Activated T-helper 9 cell treated with anti-CD3 and anti-CD28 coated beads, Interleukin-2, amount 50 U/mL, for 16 hours (primary cell): ENCODE data around the gene GNB5.
A peak's percentile ranks its signal among the peaks of the same experiment; 100 is the strongest.
"Not testable (repeated sequence)": the region's sequence is repeated elsewhere in the genome, so short reads cannot be mapped to it uniquely, and the experiment has no call there.

Source experiments
- DNase-seq: peaks from one replicate; pipeline ENCODE4 v3.0.0-alpha.2; 2020; ENCODE audit warnings: low read depth

Gene GNB5

DNA sequence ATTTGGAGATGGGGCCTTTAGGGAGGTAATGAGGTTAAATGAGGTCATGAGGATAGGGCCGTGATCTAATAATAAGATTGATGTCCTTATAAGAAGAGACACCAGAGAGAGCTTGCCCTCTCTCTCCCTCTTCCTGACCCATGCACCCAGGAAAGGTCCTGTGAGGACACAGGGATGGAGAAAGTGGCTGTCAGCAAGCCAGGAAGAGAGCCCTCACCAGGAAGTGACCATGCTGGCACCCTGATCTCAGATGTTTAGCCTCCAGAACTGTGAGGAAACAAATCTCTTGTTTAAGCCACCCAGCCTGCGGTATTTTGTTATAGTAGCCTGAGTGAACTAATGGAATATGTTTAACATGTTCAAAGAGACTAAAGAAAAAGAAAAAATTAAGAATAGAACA is 15.3 kb upstream of the GNB5 start:
- DNase-seq, result no peak

DNA sequence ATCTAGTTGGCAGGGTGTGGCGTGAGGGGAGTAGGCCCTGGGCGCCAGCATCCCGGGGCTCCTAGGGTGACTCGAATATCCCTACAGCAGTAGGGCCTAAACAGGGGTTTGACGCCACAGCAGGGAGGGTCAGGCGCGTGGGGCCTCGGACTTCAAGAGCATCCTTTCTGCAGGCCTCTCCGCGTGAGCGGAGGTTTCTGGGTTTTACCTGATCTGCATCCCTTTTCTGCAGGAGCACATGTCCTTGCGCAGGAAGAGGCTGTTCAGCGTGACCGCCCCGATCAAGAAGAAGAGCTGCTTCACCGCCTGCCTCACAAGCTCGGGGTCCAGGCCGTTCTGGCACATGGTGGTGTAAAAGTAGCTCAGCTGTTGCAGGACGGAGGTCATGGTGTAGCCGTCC is 13.5 kb upstream of the GNB5 start:
- no peak for DNase-seq

DNA sequence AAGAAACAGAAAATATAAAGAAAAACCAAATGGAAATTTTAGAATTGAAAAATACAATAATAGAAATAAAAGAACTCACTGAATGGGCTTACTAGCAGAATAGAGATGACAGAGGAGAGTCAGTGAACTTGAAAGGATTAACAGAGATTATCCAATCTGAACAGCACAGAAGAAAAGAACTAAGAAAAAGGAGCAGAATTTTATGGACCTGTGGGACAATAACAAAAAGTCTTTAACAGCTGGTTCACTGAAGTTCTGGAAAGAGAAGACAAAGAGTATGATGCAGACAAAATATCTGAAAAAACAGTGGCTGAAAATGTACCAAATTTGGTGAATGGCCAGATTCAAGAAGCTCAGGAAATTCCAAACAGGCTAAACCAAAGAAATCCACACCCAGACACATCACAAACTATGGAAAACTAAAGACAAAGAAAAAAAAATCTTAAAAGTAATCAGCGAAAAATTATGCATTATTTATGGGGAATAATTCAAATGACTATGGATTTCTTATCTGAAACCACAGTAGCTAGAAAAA is 9.7 kb upstream of the GNB5 start:
- DNase-seq, result no peak

DNA sequence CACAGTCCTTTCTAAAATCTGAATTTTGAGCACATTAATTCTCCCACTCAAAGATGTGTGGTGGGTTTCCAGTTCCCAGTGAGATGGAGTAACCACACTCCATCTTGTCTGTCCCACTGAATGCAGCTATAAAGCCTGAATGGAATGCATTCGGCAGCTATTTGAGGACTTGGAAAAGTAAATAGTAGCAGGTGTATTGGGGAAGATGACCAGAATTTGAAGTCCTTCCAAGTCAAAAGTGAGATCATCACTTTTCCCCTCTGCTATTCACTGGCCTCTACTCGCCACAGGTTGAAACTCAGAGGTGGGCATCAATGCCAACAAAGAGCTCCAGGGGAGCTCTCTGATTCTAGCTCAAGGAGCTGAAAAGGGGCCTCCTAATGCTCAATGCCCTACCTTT is 8.1 kb upstream of the GNB5 start:
- no peak for DNase-seq

DNA sequence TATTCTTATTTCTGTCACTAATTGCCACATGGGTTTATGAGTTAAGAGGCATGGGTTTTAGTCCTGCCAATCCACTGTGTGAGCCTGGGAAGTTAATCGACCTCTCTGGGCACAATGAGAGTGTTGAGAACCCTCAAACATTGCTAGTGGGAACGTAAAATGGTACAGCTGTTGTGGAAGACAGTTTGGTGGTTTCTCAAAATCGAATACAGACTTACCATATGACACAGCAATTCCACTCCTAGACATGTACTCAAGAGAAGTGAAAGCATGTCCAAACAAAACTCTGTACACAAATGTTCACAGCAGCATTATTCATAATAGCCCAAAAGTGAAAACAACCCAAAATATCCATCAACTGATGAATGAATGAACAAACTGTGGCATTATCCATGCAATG is 5.7 kb upstream of the GNB5 start:
- no peak for DNase-seq

DNA sequence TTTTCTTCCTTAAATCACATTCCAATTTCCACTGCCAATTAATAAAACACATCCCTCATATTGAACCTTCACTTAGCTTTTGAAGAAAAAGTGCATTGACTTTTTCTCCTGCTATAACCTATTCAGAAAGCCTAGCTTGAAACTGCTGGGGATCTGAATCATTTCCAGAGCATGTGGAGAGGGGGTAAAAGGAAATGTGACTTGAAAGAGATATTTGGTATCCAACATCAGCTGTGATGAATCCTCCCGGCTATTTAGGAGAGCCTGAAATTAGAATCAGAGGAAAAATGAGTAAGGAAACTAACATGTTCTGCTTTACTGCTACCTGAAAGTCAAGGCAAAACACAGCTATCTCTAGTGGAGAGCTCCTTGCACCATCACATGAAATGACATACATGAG is 2.6 kb upstream of the GNB5 start:
- no peak for DNase-seq

DNA sequence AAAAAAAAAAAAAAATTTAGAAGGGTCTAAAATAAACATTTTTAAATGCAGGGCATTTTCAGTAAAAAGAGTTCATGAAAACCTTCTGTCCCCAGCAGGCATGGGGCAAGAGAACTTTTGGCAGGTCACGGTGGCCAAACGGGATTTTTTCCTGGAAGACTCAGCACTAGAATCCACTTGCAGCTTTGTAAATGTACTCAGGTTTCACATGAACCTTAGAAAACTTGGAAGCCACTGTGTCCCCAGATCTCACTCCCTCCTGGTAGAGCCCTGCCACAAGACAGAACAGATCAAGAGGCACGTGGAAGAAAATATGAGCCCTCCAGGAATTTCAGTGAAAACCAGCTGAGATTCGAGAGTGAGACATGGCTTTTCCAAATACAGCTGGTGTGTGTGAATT is 2.1 kb upstream of the GNB5 start:
- DNase-seq, result no peak

DNA sequence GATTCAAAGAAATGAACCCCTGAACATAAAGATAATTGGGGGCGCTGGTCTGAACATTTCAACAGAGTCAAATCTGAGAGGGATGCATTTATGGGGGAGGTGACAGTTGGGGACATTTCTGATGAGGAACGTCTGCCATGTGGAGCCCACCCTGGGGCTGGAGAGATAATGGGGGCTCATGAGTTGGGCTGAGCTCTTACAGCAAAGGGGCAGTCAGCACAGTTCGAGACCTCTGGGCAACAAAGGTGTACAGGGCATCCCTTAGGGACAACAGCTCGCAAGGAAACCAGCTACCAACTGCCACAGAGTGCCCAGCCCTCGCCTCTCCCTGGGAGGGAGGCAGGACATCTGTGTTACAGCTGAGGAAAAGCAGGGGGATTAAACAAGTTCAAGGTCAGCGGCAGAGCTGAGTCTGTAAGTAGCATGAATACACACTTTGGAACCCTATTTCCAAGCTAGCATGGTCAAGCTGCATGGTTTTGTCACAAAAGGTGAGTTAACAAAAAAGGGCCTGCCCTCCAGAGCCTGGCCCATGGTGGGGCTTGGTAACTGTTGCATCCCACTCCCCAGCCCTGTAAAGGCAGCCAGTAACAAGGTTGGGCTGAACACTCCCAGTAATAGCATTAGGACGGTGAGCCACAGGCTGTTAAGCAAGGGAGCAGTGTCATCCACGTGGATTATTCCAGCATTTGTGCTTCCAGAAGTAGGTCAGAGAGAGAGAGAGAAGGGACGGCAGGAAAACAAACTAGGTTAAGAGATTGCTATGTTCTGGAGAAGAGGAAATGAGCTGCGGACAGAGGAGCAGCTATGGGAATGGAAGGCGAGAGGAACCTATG is 4.3 kb downstream of the GNB5 start:
- no peak for DNase-seq

DNA sequence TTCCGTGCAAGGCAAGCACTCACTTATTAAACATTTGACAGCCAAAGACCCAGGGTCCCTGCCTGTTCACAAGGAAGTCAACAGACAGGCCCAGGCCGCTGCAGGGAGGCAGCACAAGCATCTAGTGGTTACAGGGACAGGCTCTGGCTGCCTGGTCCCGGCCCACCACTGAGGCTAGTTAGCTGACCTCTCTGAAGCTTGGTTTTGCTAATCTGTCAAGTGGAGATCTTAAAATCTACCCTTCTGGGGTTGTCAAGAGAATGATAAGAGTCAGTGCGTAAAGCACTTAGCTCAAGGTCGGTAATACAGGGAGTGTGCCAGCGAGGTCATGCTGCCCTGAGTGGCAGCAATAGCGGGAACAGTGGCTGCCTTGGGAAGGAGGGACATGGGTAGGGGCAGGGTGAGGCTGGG is 6.0 kb downstream of the GNB5 start:
- no peak for DNase-seq

DNA sequence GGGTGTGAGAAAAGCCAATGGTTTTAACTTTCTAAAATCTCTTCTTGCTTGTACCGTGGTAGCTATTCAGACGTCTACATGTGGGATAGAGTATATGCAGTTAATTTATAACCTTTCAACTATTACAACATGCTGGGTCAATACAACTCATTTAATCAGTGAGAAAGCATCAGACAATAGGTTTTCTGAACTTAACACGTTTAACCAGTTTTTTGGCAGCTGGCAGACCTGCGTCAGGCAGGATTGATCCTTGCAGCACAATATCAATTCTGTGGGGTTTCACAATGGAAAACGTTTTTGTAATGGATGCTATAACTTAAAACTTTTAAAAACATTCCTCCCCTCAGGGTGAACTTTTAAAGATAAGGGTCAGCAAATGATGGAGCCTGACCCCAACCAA is 6.5 kb downstream of the GNB5 start:
- DNase-seq, result no peak

DNA sequence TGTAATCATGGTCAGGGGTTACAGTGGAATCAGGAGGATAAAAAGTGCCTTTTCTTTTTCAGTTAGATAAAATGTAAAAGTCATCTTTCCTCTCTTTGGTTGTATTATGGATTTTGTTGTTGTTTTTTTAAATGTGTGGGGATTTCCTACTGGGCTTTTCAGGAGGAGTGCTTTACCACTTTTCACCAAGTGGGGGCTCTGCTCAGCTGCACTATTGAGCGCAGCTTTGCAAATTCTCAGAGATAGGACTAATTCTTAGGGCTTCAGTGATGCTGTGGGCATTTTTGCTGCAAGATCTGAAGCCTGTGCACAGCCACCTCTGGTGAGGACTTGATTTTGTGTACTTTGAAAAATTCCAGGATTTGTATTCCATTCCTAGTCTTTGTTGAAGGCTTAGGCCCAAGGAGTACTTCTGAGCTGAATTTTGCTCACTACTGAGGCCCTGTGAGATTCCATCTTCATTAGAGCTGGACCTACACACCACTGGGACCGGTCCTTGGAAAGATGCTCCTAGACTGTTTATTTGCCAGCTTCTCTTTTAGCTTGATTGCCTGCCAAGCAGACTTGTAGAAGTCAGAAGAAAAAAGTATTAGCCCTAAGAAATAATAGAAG is 7.5 kb downstream of the GNB5 start:
- DNase-seq, result no peak

DNA sequence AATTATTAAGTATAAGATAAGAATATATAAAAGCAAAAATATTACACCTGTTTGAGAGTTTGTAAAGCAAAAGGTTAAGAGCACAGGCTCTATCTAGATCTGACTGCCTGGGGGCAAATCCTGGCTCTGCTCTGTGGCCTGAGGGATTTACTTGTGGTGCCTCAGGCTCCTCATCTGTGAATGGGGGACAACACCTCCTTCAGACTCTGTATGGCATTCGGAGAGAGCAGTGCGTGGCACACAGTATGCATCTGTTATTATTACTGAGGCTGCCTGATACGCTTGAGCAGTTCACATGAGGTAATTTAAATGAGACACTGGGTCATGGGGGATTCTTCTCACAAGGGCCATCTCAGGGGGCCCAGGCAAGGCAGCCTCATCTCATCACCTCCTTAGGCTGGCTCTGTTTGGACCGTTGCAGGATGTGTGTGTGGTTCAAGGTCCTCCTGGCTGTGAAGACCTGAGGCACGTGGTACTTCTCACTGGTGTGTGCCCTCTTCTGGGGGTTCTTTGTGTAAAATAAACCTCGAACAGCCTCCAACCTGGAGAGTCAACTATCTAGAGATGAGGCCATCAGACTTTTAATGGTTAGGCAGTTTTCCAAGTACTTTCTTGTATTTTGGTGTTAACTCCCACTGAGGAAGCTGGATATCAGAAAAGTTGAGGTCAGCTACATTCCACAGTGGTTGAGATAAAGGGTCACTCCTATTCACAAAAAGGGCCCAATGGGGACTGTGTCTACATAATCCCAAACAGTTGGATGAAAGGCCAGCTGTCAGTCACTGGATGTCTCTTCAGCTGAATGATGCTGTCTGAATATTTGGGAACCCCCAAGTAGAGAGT is 9.0 kb downstream of the GNB5 start:
- DNase-seq, result no peak

DNA sequence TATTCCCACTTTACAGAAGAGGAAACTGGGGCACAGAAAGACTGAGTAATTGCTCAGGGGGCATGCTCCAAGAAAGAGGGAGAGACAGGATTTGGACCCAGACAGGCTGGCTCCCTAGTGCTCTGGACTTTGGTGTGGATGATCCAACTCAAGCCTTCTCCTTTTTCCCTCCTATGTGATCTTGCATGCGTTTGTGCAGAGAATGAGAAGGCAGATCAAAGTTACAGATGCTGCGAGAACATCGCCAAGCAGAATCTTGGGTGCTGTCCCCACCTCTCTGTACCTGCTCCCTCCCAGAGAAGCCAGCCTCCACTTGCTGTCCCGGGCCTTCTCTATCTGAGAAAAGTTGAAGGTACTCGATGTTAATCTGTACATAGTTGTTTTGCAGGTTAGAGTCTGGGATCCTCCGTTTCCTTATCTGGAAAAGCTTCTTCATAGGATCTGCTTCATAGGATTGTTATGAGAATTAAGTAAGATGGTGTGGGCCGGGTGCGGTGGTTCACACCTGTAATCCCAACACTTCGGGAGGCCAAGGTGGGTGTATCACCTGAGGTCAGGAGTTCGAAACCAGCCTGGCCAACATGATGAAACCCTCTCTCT is 10.2 kb downstream of the GNB5 start:
- no peak for DNase-seq

DNA sequence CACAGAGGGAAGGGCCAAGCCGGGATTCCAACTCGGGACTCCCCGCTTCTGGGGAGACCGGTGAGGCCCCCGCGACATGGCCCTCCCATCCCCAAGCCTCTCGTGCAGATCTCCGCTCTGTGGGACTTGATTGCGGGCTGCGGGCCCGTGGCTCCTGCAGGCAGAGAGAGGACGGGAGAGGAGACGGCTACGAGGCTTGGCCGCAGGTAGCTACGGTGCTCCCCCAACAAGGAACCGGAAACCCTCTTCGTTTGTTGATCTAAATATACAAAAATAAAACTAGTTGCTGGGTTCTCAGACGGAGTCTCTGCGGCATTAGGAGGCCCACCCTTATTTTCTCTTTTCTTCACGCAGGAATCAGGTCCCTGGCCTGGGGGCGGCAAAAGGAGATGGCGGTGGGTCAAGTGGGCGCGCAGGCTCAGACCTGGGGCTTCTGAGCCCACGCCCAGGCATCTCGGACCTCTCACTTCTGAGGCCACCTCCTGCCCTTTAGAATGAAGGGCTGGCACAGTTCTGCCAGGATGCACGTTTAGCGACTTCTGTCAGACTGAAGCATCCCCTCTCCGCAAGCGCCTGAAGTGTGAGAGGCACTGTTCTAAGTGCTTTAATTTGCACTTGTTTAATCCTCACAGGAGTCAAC is 10.9 kb downstream of the GNB5 start:
- peak; percentile 3 for DNase-seq

DNA sequence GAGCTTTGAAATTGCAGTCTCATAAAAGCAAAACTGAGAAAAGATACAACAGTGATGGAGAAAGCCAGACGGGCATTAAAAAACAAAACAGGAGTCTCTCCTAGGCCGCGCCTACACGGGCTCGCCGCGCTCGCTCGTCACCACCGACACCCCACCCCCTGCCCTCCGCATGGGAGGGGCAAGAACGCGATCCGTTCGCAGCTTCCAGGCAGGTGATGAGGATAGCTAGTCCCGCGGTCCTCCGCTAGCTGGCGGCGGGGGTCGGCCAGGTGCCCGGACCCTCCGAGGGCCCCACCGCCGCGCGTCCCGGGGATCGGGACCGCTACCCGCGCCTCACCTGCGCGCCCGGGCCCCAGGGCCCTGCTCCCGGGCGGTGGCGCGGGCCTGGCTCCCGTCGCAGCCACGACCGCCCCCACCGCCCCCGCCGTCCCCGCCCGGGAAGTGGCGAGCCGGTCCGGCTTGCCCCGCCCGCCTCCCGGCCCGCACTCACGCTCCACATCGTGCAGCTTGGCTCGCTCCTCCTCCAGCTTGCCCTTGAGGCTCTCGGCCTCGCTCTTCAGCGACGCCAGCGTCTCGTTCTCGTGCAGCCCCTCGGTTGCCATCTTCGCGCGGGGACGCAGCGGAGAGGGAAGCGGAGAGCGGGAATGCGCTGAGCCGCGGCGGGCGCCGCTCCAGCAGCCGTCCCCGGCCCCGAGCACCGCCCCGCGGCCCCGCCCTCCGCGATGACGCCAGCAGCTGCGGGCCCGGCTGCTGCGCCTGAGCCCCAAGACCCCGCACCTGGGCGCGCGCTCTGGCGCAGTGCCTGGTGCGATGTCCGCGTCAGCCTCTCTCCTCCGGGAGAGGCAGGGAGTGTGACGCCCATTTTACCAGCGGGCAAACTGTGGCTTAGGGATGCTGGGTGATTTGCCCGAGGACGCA is 11.7 kb downstream of the GNB5 start:
- DNase-seq, result peak; percentile 79

DNA sequence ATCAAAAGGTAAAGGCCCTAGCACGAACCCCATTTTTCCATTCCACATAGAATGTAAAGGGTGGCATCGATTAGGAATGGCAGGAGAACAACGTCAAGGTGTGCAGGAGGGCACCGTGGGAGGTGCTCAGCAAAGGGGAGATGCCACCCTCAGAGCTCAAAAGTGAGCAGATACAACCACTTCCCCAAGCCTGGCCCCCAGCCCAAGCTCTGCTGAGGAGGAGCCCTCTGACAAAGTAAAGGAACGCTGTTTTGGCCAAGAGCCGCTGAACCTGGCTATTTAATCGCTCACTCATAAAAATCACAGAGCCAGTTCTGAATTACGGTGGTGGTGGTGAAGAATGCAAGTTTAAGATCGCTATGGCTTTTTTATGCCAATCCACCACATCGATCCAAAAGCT is 12.4 kb downstream of the GNB5 start:
- DNase-seq, result no peak

DNA sequence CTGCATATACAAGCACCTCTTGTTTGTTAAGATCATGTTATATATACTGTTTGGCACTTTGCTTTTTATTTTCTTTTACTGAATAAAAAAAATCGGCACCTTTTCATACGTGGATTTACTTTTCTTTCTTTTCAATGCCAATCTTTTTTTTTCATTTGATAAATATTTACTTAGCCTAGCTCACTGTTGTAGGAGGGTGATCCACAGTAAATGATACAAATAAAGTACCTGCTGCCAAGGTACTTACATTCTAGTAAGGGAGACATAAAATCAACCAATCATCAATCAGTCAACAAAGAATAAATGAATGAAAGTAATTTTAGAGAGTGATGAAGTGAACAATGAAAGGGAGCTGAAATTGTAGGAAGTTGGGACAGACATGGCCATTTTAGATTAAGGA is 18.3 kb downstream of the GNB5 start:
- no peak for DNase-seq

DNA sequence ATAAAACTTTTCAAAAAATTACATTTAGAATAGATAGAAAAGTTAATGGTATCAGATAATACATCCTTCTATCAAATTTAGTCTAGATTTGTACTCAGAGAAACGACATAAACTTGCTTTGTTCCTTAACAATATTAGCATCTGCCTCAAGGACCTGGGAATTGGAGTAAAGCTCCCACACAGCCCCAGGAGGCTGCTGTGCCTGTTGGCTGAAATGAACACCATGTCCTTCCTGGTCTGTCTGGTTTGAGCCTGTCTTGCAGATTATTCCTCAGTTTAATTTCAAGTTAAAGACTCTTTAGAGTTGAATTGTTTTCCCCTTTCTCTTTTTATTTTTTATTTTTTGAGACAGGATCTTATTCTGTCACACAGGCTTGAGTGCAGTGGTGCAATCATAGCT is 19.4 kb downstream of the GNB5 start:
- DNase-seq, result no peak

DNA sequence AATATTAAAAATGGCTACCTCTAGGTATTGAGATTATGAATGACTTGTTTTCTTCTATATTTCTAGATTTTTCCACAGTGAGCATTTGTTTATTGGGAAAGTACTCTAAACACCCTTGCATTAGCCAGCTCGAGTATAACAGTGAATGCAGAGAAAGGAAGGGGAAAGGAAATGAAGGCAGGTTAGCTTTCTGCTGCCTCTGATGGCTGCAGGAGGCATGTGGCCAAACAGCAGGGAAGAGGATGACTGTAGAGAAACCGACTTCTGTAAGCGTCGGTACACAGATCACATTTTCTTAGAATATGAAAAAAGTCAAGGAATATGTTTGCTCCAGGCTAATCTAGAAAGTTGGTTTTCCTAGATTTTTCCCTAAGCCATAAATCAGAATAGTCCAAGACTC is 19.8 kb downstream of the GNB5 start:
- no peak for DNase-seq

DNA sequence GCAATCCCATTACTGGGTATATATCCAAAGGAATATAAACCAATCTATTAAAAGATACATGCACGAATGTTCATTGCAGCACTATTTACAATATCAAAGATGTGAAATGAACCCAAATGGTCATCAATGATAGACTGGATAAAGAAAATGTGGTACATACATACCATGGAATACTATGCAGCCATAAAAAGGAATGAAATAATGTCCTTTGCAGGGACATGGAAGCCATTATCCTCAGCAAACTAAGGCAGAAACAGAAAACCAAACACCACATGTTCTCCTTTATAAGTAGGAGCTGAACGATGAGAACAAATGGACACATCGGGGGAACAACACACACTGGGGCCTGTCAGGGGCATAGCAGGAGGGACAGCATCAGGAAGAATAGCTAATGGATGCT is 21.0 kb downstream of the GNB5 start:
- not testable (repeated sequence) for DNase-seq
